Tibial artery (tissue), 4 donors: ENCODE results near the gene FANCI.

Source experiments
- DNase-seq, 2 donors: peaks; one replicate each; pipeline ENCODE4 v3.0.0-alpha.2; 2019
- H3K27ac ChIP-seq, 2 donors: fragments of 200-600 bp; sonication (generic) in 1 of 2; 1 replicate in 1 of 2; 2 replicates in 1 of 2; pipeline ENCODE4 v1.5.1; 2018 to 2019; ENCODE audit warnings: mild to moderate bottlenecking in 1 of 2
- H3K27me3 ChIP-seq, 2 donors: fragments of 200-600 bp; sonication (generic) in 1 of 2; one replicate each; pipeline versions ENCODE4 v1.5.1 to v1.6.0; 2016 to 2019
- H3K36me3 ChIP-seq, 3 donors: fragments of 200-600 bp; sonication (generic) in 2 of 3; one replicate each; pipeline ENCODE4 v1.5.1; 2016 to 2019; ENCODE audit warnings: mild to moderate bottlenecking in 2 of 3
- H3K4me1 ChIP-seq, 4 donors: fragments of 200-600 bp; sonication (generic) in 2 of 4; 1 replicate in 3 of 4; 2 replicates in 1 of 4; pipeline ENCODE4 v1.5.1; 2016 to 2019
- H3K4me3 ChIP-seq, 2 donors: fragments of 200-600 bp; sonication (generic) in 1 of 2; 1 replicate in 1 of 2; 2 replicates in 1 of 2; pipeline ENCODE4 v1.5.1; 2018 to 2019; ENCODE audit warnings: mild to moderate bottlenecking in 2 of 2
- H3K9me3 ChIP-seq, 3 donors: fragments of 200-600 bp; sonication (generic) in 1 of 3; one replicate each; pipeline ENCODE4 v1.5.1; 2016 to 2019
- intact Hi-C: fragments of 100-400 bp; cut with DNase I; formaldehyde crosslinking; loops from one replicate; pipeline ENCODE4 v1.15.0; 2023; ENCODE audit warnings: low total_unique reads
- TF ChIP-seq, protein P1 (sequence below), 2 experiments: fragments of 200-600 bp in 1 of 2; fragments of 450-650 bp in 1 of 2; IDR thresholded peaks; one replicate each; pipeline ENCODE4 v1.5.1; 2017 to 2019; ENCODE audit warnings: antibody characterized with exemption in 2 of 2, mild to moderate bottlenecking in 1 of 2, moderate library complexity in 1 of 2

FANCI gene

DNA sequence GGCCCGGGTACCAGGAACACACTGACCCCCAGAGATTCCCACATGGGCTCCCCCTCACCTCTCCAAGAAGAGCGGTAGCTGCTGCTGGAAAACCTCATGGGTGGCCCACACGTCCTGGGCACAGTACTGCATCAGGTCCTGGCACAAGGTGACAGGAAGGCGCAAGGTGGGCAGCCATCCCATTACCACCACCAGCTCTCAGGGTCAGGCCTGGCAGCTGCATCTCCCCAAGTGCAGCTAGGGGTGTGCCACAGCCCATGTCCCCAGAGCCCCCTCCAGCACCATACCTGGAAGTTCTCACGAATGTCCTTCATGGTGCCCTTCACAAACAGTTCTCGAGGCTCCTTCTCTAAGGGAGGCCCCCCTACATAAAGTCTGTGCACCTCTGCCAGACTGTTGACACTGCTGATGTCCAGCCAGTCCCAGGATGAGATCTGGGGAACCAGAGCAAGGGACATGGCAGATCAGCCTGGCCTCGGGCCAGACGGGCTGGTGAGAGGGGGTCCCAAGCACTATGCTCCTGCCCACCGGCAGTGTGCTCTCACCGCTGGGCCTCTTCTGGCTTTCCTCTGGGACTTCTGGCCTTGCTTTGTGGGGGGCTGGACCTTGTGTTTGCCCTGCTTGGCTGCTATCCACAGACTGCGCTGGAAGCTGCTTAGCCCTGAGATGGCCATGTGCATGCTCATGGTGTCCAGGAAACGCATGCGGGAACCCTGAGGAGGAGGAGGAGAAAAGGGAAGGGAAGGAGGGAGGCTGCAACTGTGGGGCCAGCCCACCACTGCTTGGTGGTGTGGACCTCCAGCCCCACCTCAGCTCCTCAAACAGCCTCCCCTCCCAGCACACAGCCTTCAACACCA is 84.8 kb downstream of the FANCI start:
- Histone ChIP-seq H3K36me3 (peaks cover 89 to 100% (median 97%) of the 10 kb centered on the region in 3 donors), H3K4me3 (no peak overlapping the region), H3K9me3 (no peaks in the 10 kb centered on the region), H3K27ac (peak overlapping the region in 1 of 2 donors; percentile 19), H3K4me1 (peaks cover 0 to 45% (median 34%) of the 10 kb centered on the region in 4 donors), H3K27me3 (no peaks in the 10 kb centered on the region)
- peak in 1 of 2 donors; percentile 55 for DNase-seq
- intact Hi-C loops: no loop called here
- TF ChIP-seq, protein P1, sequence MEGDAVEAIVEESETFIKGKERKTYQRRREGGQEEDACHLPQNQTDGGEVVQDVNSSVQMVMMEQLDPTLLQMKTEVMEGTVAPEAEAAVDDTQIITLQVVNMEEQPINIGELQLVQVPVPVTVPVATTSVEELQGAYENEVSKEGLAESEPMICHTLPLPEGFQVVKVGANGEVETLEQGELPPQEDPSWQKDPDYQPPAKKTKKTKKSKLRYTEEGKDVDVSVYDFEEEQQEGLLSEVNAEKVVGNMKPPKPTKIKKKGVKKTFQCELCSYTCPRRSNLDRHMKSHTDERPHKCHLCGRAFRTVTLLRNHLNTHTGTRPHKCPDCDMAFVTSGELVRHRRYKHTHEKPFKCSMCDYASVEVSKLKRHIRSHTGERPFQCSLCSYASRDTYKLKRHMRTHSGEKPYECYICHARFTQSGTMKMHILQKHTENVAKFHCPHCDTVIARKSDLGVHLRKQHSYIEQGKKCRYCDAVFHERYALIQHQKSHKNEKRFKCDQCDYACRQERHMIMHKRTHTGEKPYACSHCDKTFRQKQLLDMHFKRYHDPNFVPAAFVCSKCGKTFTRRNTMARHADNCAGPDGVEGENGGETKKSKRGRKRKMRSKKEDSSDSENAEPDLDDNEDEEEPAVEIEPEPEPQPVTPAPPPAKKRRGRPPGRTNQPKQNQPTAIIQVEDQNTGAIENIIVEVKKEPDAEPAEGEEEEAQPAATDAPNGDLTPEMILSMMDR (IDR thresholded peaks at IDR 0.05): no peak

DNA sequence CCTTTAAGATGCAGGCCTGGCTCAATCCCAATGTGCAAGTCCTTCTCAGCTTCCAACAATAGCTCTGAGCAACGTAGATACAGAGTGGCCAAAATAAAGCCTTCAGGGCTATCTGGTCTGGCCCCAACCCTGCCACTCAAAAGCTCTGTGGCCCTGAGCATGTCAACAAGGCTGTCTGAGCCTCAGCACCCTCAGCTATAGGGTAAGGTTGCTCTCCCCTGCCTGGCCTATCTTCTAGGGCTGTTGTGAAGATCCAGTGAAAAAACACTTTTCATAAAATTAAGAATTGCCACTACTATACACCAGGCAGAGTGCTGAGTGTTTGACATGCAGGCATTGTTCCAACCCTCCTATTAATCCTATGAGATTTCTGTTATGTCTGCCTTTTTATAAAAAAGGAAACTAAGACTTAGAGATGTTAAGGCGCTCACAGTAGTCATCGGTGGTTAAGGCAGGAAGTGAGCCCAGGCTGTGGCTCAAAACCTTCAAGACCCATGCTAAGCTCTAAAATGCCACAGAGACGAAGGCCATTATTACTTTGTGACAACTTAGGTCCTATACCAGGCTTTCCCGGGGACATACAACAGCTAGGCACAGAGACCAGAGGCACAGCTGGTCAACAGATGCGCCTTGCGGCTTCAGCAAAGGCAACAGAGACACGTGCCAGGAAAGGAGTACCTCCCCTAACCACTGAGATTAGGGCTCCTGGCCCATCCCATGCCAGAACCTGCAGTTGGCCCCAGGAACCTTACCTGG is 85.7 kb downstream of the FANCI start:
- peaks cover 0 to 50% (median 37%) of the 10 kb centered on the region in 4 donors for H3K4me1 ChIP-seq
- H3K36me3 ChIP-seq: peaks cover 80 to 91% (median 88%) of the 10 kb centered on the region in 3 donors
- TF ChIP-seq, protein P1 (IDR thresholded peaks at IDR 0.05): no peak
- no peak overlapping the region for H3K4me3 ChIP-seq
- no peaks in the 10 kb centered on the region for H3K9me3 ChIP-seq
- intact Hi-C loops: no loop called here
- H3K27ac ChIP-seq: peak overlapping the region in 1 of 2 donors; percentile 19
- no peaks in the 10 kb centered on the region for H3K27me3 ChIP-seq
- peak in 1 of 2 donors; percentile 44 for DNase-seq

DNA sequence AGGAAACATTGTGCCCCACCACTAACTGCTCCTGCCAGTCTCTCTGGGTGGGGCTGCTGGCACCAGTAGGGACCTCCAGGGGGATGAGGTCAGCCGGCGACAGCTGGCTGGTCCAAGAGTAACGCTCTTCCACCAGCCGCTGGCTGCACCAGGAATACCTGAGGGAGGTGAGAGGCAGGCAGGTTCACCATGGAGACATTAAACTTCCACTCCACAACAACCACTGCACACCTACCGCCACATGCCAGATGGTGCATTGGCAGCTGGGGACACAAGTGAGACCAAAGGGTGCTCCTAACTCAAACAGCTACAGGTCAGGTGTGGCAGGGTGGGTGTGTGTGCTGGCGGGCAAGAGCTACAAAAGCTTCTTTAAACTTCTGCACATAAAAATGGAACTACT is 86.3 kb downstream of the FANCI start:
- H3K9me3 ChIP-seq: no peaks in the 10 kb centered on the region
- peak in 1 of 2 donors; percentile 54 for DNase-seq
- H3K4me3 ChIP-seq: no peak overlapping the region
- peaks cover 0 to 51% (median 38%) of the 10 kb centered on the region in 4 donors for H3K4me1 ChIP-seq
- H3K27ac ChIP-seq: no peak overlapping the region
- peaks cover 77 to 85% (median 82%) of the 10 kb centered on the region in 3 donors for H3K36me3 ChIP-seq
- H3K27me3 ChIP-seq: no peaks in the 10 kb centered on the region
- TF ChIP-seq, protein P1 (IDR thresholded peaks at IDR 0.05): no peak
- intact Hi-C loops: no loop called here

DNA sequence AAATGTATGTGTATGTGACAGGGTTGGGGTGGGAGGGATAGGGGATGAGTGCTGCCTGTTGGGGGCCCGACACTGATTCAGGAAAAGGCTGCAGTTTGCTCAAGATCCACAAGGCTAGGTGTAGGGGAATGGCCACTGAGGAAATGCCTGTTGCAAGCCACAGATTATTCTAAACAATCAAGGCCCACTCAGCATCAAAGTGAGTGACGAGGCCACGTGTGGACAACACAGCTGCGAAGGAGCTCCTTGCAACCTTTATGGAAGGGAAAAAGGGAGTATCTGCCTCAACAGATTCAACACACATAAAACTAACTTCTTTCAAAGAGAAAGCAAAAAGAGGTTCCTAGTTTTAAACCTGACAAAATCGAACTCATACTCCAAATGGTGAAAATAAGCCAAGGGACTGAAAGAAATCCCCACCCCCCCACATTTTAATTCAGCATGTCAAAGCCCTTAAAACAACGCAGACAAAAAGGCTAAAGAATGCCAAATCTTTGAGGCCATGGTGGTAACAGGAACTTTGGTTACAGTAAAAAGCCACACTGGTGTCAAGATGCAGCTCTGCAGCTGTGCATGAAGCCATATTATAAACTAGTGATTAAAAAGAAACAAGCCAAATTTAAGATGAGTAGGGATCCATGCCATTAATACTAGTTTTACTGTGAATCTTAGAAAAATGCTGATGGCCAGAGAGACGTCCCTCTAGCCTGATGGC is 87.3 kb downstream of the FANCI start:
- no peaks in the 10 kb centered on the region for H3K9me3 ChIP-seq
- no peak overlapping the region for H3K27ac ChIP-seq
- no peaks in the 10 kb centered on the region for H3K27me3 ChIP-seq
- H3K36me3 ChIP-seq: peaks cover 68 to 76% (median 73%) of the 10 kb centered on the region in 3 donors
- peak in 1 of 2 donors; percentile 20 for DNase-seq
- intact Hi-C loops: no loop called here
- no peak overlapping the region for H3K4me3 ChIP-seq
- peaks cover 0 to 58% (median 45%) of the 10 kb centered on the region in 4 donors for H3K4me1 ChIP-seq
- TF ChIP-seq, protein P1 (IDR thresholded peaks at IDR 0.05): no peak

DNA sequence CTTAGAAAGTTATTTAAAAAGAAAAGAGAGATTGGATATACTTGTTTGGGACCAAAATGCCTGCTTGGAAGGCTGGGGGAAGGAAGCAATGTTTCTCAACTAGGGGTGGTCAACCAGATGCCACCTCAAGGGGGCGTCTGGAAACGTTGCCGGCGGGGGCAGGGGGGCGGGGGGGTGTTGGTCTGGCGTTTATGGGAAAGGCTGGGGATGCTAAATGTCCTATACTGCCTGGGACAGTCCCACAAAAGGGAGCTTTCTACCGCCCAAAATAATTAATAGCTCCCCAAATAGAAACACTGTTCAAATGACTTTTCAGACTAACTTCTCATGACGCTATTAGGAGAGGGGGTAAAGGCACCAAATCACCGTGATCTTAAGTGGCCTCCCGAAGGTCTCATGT is 88.7 kb downstream of the FANCI start:
- peak in 1 of 2 donors; percentile 19 for DNase-seq
- H3K4me3 ChIP-seq: peak overlapping the region in 1 of 2 donors; percentile 90
- TF ChIP-seq, protein P1 (IDR thresholded peaks at IDR 0.05): no peak
- no peaks in the 10 kb centered on the region for H3K9me3 ChIP-seq
- H3K27ac ChIP-seq: no peak overlapping the region
- H3K4me1 ChIP-seq: peaks cover 0 to 58% (median 45%) of the 10 kb centered on the region in 4 donors
- intact Hi-C loops: no loop called here
- no peaks in the 10 kb centered on the region for H3K27me3 ChIP-seq
- peaks cover 54 to 61% (median 59%) of the 10 kb centered on the region in 3 donors for H3K36me3 ChIP-seq
